Heart left ventricle (tissue), 13 donors: ENCODE measurements around the gene OTOA.

Experiments used
- CTCF ChIP-seq, 12 donors: fragments of 200-600 bp; sonication (generic) in 4 of 12; IDR thresholded peaks; one replicate each; pipeline versions ENCODE4 v1.5.0 to v1.8.0; 2018 to 2022; ENCODE audit warnings: antibody characterized with exemption in 12 of 12, mild to moderate bottlenecking in 5 of 12
- POLR2A ChIP-seq, 2 donors: fragments of 450-650 bp; IDR thresholded peaks; one replicate each; pipeline ENCODE4 v1.6.1; 2017; ENCODE audit warnings: antibody characterized with exemption in 2 of 2, mild to moderate bottlenecking in 2 of 2, moderate library complexity in 2 of 2
- donor health status: ischemic (EF 13 %, LVEDD 7.1; RV severe dilation, severe dysfunction).
- donor health status: DM: no; HTN: yes; CAD: no.
- donor health status: DM: no; HTN: no; CAD: no.
- donor health status: ischemic (EF 25% LVEDD 6.9; RV normal size, moderate dysfunction).
- donor health status: ischemic (EF 25% LVEDD 5.7; RV mildly dilated, moderate dysfunction).
- donor health status: ischemic (EF 35%, LVEDD 5.7; RV mildly dilated, moderate dysfunction).
- donor health status: nonischemic (EF 11% LVEDD 7.7; RV severe dilation, severe dysfunction).
- donor health status: DM: yes; HTN: yes; CAD: no.
- donor health status: PGD.
- donor health status: ischemic (EF 29% LVEDD 5.4; RV normal size, mild dysfunction).
- donor health status: nonischemic (EF 23%, LVEDD 6.1; RV moderate dilation, normal function).

GRCh38 chr16:21704266-21704665 is 40.5 kb downstream of the OTOA start:
- TF ChIP-seq CTCF (IDR thresholded peaks at IDR 0.05) (no peak), POLR2A (IDR thresholded peaks at IDR 0.05) (no peak)
